Endometrial microvascular endothelial cells (primary cell): ENCODE data around the gene GSTM2. TPM values are rescaled to one million over a fixed set of nuclear protein-coding genes. Genes with fewer than 3 reads are reported as not detected.
"Not testable (repeated sequence)": the region's sequence is repeated elsewhere in the genome, so short reads cannot be mapped to it uniquely, and the experiment has no call there.

Experiments
- in situ Hi-C: cut with HindIII; loops from 2 replicates; pipeline ENCODE4 v1.10.0; 2017; ENCODE audit warnings: low sequenced_read_pairs, low pct_unique_long_range_greater_than_20kb; ENCODE audit errors: inconsistent ontology term
- total RNA-seq: library from RNA; depleted of rRNA; stranded (reverse); fragments of >200 nt; gene quantifications from one replicate; pipeline ENCODE4 v1.2.3, GENCODE V29; 2015; ENCODE audit errors: inconsistent ontology term

GSTM2 gene
- total RNA-seq, 1 donor from 2014 or later = 6.3 TPM

DNA sequence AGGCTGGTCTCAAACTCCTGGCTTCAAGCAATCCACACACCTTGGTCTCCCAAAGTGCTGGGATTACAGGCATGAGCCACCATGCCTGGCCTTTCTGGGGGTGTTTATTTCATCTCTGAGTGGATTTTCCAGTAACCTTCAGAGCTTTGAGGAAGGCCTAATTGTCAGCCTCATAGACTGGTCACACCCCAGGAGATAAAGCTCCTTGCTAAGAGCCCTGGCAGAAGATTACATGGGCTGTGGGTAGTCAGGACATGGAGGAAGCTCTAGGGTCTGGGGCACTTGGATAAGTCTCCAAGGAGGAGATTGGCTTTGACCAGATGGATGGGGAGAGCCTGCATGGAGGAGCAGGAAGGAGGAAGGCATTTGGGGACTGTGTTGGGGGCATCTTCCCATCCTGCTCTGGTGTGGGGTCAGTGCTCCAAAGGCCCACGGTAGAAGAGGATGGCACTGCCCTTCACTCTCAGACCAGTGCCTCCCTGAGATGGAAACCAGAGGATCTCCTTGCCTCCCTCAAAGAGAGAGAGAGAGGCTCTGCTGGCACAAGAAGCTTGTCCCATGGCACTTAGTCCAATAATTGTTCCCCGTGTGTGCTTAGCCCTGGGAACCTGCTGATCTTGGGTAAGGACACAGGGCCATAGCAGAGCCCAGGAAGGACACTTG, 26.6 kb upstream of the GSTM2 start:
- in situ Hi-C loops = loop anchor here (10.0 kb wide), 1 partner anchor 124 kb away; the partner anchor contains the start of gene EPS8L3

- in situ Hi-C loops = loop anchor here (10.0 kb wide), 1 partner anchor 123 kb away; the partner anchor contains the start of gene EPS8L3
Observed at GRCh38 chr1:109641861-109642260, 26.0 kb upstream of the GSTM2 start.

- in situ Hi-C loops = loop anchor here (10.0 kb wide), 1 partner anchor 122 kb away; the partner anchor contains the start of gene EPS8L3
Observed at GRCh38 chr1:109642626-109643025, 25.2 kb upstream of the GSTM2 start.

DNA sequence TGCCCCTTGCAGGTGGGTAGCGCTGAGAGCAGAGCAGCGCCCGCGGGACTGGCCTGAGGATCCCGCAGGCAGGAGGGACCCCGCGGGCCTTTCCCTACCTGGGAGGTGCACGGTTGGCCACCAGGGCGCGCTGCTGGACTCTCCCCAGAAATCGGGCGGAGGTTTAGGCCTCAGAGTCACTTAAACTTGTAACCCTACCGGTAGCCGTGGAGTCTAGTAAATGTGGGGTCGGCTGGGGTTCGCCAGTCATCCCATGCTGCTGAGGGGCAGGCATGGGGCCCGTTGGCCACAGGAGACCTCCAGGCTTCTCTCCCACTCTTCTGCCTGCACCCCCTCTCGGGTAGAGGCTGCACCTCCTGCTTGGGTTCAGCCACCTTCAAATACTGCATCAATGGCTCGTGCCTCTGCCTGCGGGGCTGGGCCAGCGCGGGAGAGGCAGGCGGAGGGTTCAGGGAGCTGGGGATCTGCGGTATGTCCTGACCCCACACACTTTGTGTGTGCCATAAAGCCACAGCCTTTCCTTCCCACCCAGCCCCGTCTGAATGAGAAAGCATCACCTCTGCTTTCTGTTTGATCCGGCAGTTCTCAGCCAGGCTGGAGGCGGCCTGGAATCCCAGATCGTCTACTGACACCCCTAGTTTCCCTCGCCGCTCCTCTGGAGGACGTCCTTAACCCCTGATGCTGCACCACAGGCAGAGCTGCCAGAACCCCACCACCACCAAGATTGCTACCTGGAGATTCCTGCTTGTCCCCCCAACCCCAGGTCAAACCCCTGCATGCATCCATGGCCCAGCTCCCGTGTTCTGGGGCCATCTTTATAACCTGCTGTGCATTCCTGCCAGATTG, 24.2 kb upstream of the GSTM2 start:
- in situ Hi-C loops = loop anchor here (10.0 kb wide), 1 partner anchor 121 kb away; the partner anchor contains the start of gene EPS8L3

GRCh38 chr1:109644670-109645069, 23.2 kb upstream of the GSTM2 start:
- in situ Hi-C loops = loop anchor here (10.0 kb wide), 1 partner anchor 120 kb away; the partner anchor contains the start of gene EPS8L3

DNA sequence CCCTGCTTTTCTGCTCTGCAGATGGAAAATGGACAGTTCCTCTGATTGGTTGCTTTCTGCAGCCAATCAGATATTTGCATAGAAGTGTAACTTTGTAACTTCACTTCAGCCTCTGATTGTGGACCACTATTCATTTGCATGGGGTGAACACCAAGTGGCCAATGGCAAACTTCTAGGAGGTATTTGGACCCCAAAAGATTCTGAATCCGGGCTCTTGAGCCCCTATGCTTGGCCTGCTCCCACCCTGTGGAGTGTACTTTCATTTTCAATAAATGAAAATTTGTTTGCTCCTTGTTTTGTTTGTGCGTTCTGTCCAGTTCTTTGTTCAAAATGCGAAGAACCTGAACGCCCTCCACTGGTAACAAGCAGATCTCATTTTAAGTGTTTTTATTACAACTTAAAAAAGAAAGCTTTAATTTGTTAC, 18.4 kb upstream of the GSTM2 start:
- in situ Hi-C loops = loop anchor here (10.0 kb wide), 1 partner anchor 115 kb away; the partner anchor contains the start of gene EPS8L3

DNA sequence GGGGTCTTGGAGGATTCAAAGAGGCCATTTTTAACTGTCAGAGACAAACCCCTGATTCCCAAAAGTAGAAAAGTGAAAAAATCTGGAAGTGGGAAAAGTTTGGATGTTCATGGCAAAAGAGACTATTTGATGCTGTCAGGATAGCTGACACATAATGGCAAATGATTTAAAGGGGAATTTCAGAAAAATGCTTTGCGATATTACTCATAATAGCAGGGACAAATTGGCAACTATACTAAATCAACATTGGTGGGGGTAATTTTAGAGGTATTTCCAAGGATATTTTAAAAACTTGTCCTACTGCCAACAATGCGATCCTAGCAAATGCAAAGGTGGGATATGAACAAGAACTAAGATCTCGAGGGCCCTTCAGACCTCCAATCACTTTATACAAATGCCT, 17.2 kb upstream of the GSTM2 start:
- in situ Hi-C loops = no loop called here

GRCh38 chr1:109652402-109652801, 15.5 kb upstream of the GSTM2 start:
- in situ Hi-C loops = no loop called here

GRCh38 chr1:109653306-109653705, 14.6 kb upstream of the GSTM2 start:
- in situ Hi-C loops = no loop called here

GRCh38 chr1:109654519-109654918, 13.3 kb upstream of the GSTM2 start:
- in situ Hi-C loops = no loop called here

DNA sequence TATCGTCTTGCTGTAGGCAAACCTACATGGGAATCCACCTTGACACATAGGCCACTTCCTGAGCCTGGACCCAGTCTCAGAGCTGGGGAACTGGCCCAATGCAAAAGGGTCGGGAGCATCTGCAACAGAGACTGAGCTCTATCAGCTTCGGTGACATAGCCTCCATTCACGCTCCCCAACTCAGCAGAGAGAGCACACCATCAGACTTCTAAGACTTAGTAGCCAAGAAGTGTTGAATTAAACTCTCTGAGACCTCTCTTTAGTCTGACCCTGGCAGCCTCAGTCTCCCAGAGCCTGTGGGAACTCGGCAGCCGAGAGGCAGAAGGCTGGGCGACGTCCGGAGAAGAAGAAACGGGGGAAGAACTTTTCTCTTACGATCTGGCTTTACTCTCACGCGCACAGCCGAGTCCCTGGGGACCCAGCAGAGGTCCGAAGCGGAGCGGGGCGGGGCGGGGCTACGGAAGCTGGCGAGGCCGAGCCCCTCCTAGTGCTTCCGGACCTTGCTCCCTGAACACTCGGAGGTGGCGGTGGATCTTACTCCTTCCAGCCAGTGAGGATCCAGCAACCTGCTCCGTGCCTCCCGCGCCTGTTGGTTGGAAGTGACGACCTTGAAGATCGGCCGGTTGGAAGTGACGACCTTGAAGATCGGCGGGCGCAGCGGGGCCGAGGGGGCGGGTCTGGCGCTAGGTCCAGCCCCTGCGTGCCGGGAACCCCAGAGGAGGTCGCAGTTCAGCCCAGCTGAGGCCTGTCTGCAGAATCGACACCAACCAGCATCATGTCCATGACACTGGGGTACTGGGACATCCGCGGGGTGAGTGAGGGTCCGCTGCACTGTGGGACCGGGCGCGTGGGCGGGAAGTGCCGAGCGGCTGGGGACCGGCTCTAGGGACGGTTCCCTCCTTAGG, 12.0 kb upstream of the GSTM2 start, which contains the start of gene GSTM4:
GSTM4 (plus strand) TSS at position 485 of the 905 bp plus-strand sequence; CDS start at position 776, 291 bp downstream.
- in situ Hi-C loops = no loop called here

DNA sequence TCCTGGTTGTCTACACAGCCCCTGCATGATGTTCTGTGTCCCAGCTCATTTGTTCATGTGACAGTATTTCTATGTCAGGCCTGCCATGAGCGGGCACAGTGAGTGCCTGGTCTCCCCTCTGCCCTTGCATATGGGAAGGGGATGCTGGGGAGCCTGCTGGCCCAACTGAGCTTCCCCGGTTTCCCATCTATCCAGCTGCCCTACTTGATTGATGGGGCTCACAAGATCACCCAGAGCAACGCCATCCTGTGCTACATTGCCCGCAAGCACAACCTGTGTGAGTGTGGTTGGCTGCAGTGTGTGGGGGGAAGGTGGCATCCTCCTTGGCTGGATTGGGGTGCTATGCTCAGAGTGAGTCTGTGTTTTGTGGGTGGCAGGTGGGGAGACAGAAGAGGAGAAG, 10.5 kb upstream of the GSTM2 start:
- in situ Hi-C loops = no loop called here

DNA sequence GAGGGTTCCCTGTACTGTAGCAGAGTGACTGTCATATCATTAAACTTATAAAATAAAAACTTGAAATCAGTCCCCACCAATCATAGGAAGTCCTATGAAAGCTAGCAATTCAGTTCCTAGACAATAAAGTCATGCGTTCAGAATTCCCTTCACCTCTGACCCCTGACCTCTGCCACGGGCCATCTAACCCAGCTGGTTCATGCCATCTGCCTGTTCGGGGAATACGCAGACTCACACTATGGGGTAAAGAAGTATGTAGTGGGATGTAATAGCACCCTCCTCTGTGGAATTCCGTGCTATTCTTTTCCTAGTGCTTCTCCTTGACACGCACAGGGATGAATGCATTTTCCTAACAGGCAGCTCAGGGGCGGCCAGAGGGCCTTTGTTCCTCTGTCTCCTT, 9.9 kb upstream of the GSTM2 start:
- in situ Hi-C loops = no loop called here

- in situ Hi-C loops = no loop called here
Observed at GRCh38 chr1:109658533-109659042, 9.3 kb upstream of the GSTM2 start.

DNA sequence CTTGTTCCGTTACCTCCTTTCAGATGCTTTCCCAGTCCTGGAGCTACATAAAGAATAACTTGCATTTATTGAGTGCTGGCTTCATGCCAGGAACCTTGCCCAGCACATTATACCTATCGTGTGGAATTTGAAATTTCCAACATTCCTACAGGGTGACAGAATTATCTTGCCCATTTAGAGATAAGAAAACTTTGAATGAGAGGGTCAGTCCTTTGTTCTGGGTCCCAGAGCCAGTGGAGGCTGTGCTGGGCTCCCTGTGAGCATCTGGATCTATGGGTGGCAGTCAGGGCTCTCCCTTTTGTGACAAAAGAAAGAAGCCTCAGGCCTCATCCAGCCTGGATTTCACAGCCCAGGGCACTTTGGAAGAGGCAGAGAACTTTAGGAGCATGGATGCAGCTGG, 8.7 kb upstream of the GSTM2 start:
- in situ Hi-C loops = no loop called here

DNA sequence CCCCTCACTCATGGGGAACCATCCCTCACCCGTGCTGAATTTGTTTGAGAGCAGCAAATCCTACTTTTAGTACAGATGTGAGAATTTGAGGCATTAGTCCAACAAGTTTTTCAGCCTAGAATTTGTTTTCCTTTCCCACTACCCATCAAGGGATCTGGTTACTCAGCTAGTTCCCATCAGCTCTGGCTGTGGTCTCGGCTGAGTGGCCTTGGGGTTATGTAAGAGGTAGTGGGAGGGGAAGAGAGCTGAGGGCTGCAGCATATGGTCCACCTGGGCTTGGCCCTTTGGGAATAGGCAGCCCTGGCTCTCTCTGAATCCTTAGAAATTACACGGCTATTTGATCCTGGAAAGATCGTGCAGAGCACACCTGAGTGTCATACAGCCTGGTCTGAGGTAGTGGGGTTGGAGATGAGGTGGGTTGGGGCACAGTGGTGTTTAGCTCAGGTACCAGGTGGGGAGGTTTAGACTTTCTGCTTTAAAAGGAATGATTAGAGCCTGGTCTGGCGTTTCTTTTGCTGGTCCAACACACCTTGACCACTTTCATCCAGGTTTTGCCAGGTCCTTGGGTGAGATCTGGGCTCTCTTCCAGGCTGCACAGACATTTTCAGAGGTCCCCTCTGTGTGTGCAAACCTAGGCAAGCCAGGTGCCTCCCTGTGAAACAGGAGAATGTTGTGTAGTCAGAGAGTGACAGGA, 7.7 kb upstream of the GSTM2 start:
- in situ Hi-C loops = no loop called here

DNA sequence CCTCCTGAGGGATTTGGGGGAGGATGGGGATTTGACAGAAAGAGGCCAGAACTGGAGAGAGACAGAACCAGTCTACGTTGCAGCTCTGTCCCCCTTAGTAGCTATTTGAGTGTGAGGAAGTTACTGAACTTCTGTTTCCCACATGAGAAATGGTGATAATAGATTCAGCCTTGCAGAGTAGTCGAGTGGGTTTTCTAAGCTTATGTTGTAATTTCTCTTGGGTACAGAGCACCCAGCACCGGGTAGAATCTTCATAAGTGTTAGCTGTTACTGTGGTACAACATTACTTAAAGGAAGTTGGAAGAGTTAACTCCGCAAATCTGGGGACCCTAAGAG, 7.2 kb upstream of the GSTM2 start:
- in situ Hi-C loops = not testable (repeated sequence)

DNA sequence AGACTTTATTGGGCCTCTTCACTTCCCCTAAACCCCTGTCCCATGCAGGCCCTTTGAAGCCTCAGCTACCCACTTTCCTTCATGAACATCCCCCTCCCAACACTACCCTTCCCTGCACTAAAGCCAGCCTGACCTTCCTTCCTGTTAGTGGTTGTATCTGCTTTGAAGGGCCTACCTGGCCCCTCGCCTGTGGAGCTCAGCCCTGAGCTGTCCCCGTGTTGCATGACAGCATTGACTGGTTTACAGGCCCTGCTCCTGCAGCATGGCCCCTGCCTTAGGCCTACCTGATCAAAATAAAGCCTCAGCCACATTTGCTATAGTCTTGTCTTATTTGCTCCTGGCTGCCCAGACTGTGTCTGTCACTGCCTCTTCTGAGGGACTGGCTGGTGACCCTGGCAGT, 6.5 kb upstream of the GSTM2 start:
- in situ Hi-C loops = no loop called here
